BE2C (cell line): ENCODE results near the gene COL20A1.

ENCODE experiments used
- DNase-seq: peaks from one replicate; pipeline ENCODE4 v3.0.0-alpha.2; 2020
- H3K27me3 ChIP-seq: fragments of 250-450 bp; sonication (Bioruptor Pico); 2 replicates; pipeline ENCODE4 v1.5.1; 2020; ENCODE audit warnings: mild to moderate bottlenecking
- H3K36me3 ChIP-seq: fragments of 250-450 bp; sonication (Bioruptor Pico); 2 replicates; pipeline ENCODE4 v1.5.1; 2020; ENCODE audit warnings: mild to moderate bottlenecking
- H3K4me1 ChIP-seq: fragments of 250-450 bp; sonication (Bioruptor Pico); 2 replicates; pipeline ENCODE4 v1.5.1; 2020
- H3K4me3 ChIP-seq: 2 replicates; pipeline ENCODE4 v1.5.1; 2011; ENCODE audit warnings: low read depth, low read length
- H3K9me3 ChIP-seq: fragments of 250-450 bp; sonication (Bioruptor Pico); 2 replicates; pipeline ENCODE4 v1.5.1; 2020
- CTCF ChIP-seq: IDR thresholded peaks from 2 replicates; pipeline ENCODE4 v1.5.1; 2012; ENCODE audit warnings: mild to moderate bottlenecking, low read depth, low read length

The COL20A1 gene

GRCh38 chr20:63319164-63320040 lies 26.4 kb downstream of the COL20A1 start:
- DNase-seq, result peak; percentile 4
- no peaks in the 10 kb centered on the region for H3K4me1 ChIP-seq
- H3K4me3 ChIP-seq, result no peak overlapping the region
- no peaks in the 10 kb centered on the region for H3K9me3 ChIP-seq
- TF ChIP-seq CTCF, result no peak
- peaks cover 20% of the 10 kb centered on the region for H3K27me3 ChIP-seq
- no peaks in the 10 kb centered on the region for H3K36me3 ChIP-seq

GRCh38 chr20:63320041-63320511 lies 27.1 kb downstream of the COL20A1 start:
- peaks cover 25% of the 10 kb centered on the region for H3K27me3 ChIP-seq
- no peaks in the 10 kb centered on the region for H3K36me3 ChIP-seq
- H3K4me1 ChIP-seq, result no peaks in the 10 kb centered on the region
- TF ChIP-seq CTCF, result no peak
- DNase-seq, result peak; percentile 7
- H3K9me3 ChIP-seq, result no peaks in the 10 kb centered on the region
- H3K4me3 ChIP-seq, result no peak overlapping the region

GRCh38 chr20:63320616-63321147 lies 27.7 kb downstream of the COL20A1 start:
- peaks cover 25% of the 10 kb centered on the region for H3K27me3 ChIP-seq
- no peak for DNase-seq
- no peak overlapping the region for H3K4me3 ChIP-seq
- no peaks in the 10 kb centered on the region for H3K4me1 ChIP-seq
- H3K36me3 ChIP-seq, result no peaks in the 10 kb centered on the region
- no peak for TF ChIP-seq CTCF
- H3K9me3 ChIP-seq, result no peaks in the 10 kb centered on the region

GRCh38 chr20:63321148-63321831 lies 28.3 kb downstream of the COL20A1 start:
- DNase-seq, result peak; percentile 7
- Histone ChIP-seq H3K36me3 (no peaks in the 10 kb centered on the region), H3K27me3 (peaks cover 25% of the 10 kb centered on the region), H3K4me1 (no peaks in the 10 kb centered on the region), H3K9me3 (no peaks in the 10 kb centered on the region), H3K4me3 (no peak overlapping the region)
- TF ChIP-seq CTCF, result no peak

GRCh38 chr20:63322146-63322932 lies 29.4 kb downstream of the COL20A1 start:
- no peaks in the 10 kb centered on the region for H3K9me3 ChIP-seq
- peaks cover 25% of the 10 kb centered on the region for H3K27me3 ChIP-seq
- H3K4me3 ChIP-seq, result no peak overlapping the region
- no peak for TF ChIP-seq CTCF
- peak; percentile 8 for DNase-seq
- no peaks in the 10 kb centered on the region for H3K4me1 ChIP-seq
- no peaks in the 10 kb centered on the region for H3K36me3 ChIP-seq
